ENCODE data around the gene CEP70.

DNA sequence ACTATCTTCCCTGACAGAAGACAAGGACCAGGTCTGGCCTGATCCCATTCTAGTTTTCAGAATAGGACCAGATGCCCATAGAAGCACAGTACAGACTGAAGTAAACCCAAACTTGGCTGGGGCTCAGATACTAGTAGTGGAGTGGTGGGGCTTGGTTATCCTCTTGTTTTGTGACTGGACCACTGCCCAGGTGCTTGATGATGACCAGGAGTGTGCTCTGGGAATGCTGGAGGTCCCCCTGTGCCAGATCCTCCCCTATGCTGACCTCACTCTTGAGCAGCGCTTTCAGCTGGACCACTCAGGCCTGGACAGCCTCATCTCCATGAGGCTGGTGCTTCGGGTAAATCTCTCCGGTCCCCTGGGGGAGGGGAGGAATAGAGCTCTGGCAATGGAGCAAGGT, 123.4 kb downstream of the CEP70 start:
- TF ChIP-seq, protein P1, sequence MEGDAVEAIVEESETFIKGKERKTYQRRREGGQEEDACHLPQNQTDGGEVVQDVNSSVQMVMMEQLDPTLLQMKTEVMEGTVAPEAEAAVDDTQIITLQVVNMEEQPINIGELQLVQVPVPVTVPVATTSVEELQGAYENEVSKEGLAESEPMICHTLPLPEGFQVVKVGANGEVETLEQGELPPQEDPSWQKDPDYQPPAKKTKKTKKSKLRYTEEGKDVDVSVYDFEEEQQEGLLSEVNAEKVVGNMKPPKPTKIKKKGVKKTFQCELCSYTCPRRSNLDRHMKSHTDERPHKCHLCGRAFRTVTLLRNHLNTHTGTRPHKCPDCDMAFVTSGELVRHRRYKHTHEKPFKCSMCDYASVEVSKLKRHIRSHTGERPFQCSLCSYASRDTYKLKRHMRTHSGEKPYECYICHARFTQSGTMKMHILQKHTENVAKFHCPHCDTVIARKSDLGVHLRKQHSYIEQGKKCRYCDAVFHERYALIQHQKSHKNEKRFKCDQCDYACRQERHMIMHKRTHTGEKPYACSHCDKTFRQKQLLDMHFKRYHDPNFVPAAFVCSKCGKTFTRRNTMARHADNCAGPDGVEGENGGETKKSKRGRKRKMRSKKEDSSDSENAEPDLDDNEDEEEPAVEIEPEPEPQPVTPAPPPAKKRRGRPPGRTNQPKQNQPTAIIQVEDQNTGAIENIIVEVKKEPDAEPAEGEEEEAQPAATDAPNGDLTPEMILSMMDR (IDR thresholded peaks at IDR 0.05; ENCODE audit: insufficient read depth, low read depth, low read length), result no peak
- TF ChIP-seq EZH2 (IDR thresholded peaks at IDR 0.05; ENCODE audit: insufficient read depth, low read length), result no peak
